ENCODE results near the gene ZSCAN26.

- TF ChIP-seq CTCF (IDR thresholded peaks at IDR 0.05; ENCODE audit: insufficient read depth, low read length, poor library complexity, severe bottlenecking) (no peak), EZH2phosphoT487 (conservative IDR thresholded peaks at IDR 0.05; ENCODE audit: low read length) (no peak)
Observed at GRCh38 chr6:28326371-28326948, 59.5 kb downstream of the ZSCAN26 start.
